ENCODE measurements around the gene VWA8. TPM values are rescaled to one million over a fixed set of nuclear protein-coding genes. Genes with fewer than 3 reads are reported as not detected.

VWA8 gene
- polyA plus RNA-seq, 1 of the 3 experiments (the other 2 are of a cell fraction) = 5.5 TPM

GRCh38 chr13:41763782-41764181, 197.1 kb downstream of the VWA8 start:
- Histone ChIP-seq H3K9me3 (0 out of 2 replicates have a peak, but pooled peaks cover 4% of the 10 kb centered on the region), H3K27me3 (ENCODE audit: insufficient read depth) (no peaks in the 10 kb centered on the region), H3K4me2 (no peak overlapping the region), H3K9ac (no peak overlapping the region), H3K79me2 (ENCODE audit: insufficient read depth) (no peaks in the 10 kb centered on the region), H3F3A (replicated peaks; ENCODE audit: insufficient read depth) (no peaks in the 10 kb centered on the region), H3K4me3 (ENCODE audit: low read depth in 2 of 2, low read length in 1 of 2) (no peak overlapping the region), H2AFZ (ENCODE audit: low read depth) (no peak overlapping the region), H4K20me1 (ENCODE audit: insufficient read depth) (no peaks in the 10 kb centered on the region), H3K4me1 (ENCODE audit: control insufficient read depth in 1 of 2, insufficient read depth in 2 of 2, low read depth in 1 of 2, low read length in 1 of 2) (no peaks in the 10 kb centered on the region; a peak in 1 of 4 replicates), H3K9me2 (no peaks in the 10 kb centered on the region), H3K27ac (ENCODE audit: low read depth in 2 of 2, low read length in 1 of 2) (no peak overlapping the region), H3K36me3 (replicated peaks in 1 of 2; ENCODE audit: control insufficient read depth in 1 of 2, insufficient read depth in 2 of 2, low read length in 1 of 2) (peaks cover 15 to 20% of the 10 kb centered on the region in 2 experiments)
- CTCF ChIA-PET = interaction anchor here (0.7 kb wide), 1 partner anchor 21 kb away, joined by 3 read pairs; no protein-coding TSS in a partner anchor
- 92% methylated on average over 3 of the region's 3 CpGs for WGBS (ENCODE audit: low lambda C conversion rate)
- no peak for DNase-seq
- TF ChIP-seq EZH2phosphoT487 (IDR thresholded peaks at IDR 0.05; ENCODE audit: borderline replicate concordance, low read depth) (no peak), JUND (IDR thresholded peaks at IDR 0.05) (no peak), MXI1 (IDR thresholded peaks at IDR 0.05; ENCODE audit: low read depth, low read length) (no peak), TAF1 (IDR thresholded peaks at IDR 0.05; ENCODE audit: borderline replicate concordance, low read depth, low read length) (no peak)
- POLR2A ChIA-PET = no interaction called here

DNA sequence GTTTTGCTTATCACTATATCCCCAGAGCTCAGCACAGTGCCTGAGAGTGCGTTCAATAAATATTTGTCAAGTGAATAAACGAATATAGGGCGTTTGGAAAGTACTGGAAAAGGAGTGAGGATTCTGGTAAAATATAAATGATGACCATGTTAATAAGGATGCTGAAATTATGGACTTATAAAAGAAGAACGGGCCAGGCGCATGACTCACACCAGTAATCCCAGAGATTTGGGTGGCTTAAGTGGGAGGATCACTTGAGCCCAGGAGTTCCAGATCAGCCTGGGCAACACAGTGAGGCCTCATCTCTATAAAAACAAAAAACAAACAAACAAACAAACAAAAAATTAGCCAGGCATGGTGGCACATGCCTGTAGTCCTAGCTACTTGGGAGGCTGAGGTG, 198.1 kb downstream of the VWA8 start:
- peaks cover 8% of the 10 kb centered on the region; the same call in 1 of the 2 replicates for H3K9me3 ChIP-seq
- TF ChIP-seq MXI1 (IDR thresholded peaks at IDR 0.05; ENCODE audit: low read depth, low read length) = no peak
- TF ChIP-seq ELF1 (IDR thresholded peaks at IDR 0.05) = no peak
- TF ChIP-seq GATA2 (CRISPR knock-in tag; IDR thresholded peaks at IDR 0.05) = no peak
- TF ChIP-seq EP300 (IDR thresholded peaks at IDR 0.05; ENCODE audit: borderline replicate concordance in 1 of 2, low read depth in 1 of 2, low read length in 1 of 2) = no peak
- no peak for TF ChIP-seq NRF1 (IDR thresholded peaks at IDR 0.05; ENCODE audit: low read depth, low read length)
- no peak for TF ChIP-seq SIN3A (IDR thresholded peaks at IDR 0.05; ENCODE audit: borderline replicate concordance, low read depth, low read length)
- TF ChIP-seq YY1 (IDR thresholded peaks at IDR 0.05; ENCODE audit: low read depth) = no peak
- TF ChIP-seq, protein P1, sequence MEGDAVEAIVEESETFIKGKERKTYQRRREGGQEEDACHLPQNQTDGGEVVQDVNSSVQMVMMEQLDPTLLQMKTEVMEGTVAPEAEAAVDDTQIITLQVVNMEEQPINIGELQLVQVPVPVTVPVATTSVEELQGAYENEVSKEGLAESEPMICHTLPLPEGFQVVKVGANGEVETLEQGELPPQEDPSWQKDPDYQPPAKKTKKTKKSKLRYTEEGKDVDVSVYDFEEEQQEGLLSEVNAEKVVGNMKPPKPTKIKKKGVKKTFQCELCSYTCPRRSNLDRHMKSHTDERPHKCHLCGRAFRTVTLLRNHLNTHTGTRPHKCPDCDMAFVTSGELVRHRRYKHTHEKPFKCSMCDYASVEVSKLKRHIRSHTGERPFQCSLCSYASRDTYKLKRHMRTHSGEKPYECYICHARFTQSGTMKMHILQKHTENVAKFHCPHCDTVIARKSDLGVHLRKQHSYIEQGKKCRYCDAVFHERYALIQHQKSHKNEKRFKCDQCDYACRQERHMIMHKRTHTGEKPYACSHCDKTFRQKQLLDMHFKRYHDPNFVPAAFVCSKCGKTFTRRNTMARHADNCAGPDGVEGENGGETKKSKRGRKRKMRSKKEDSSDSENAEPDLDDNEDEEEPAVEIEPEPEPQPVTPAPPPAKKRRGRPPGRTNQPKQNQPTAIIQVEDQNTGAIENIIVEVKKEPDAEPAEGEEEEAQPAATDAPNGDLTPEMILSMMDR (IDR thresholded peaks at IDR 0.05) = no peak
- TF ChIP-seq, protein P2, sequence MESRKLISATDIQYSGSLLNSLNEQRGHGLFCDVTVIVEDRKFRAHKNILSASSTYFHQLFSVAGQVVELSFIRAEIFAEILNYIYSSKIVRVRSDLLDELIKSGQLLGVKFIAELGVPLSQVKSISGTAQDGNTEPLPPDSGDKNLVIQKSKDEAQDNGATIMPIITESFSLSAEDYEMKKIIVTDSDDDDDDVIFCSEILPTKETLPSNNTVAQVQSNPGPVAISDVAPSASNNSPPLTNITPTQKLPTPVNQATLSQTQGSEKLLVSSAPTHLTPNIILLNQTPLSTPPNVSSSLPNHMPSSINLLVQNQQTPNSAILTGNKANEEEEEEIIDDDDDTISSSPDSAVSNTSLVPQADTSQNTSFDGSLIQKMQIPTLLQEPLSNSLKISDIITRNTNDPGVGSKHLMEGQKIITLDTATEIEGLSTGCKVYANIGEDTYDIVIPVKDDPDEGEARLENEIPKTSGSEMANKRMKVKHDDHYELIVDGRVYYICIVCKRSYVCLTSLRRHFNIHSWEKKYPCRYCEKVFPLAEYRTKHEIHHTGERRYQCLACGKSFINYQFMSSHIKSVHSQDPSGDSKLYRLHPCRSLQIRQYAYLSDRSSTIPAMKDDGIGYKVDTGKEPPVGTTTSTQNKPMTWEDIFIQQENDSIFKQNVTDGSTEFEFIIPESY (IDR thresholded peaks at IDR 0.05; ENCODE audit: borderline replicate concordance, low read depth) = no peak
- no peak for TF ChIP-seq RFX5 (IDR thresholded peaks at IDR 0.05; ENCODE audit: low read length)
- no peak overlapping the region for H2AFZ ChIP-seq (ENCODE audit: low read depth)
- peaks cover 18 to 24% of the 10 kb centered on the region in 2 experiments for H3K36me3 ChIP-seq (replicated peaks in 1 of 2; ENCODE audit: control insufficient read depth in 1 of 2, insufficient read depth in 2 of 2, low read length in 1 of 2)
- CTCF ChIA-PET = interaction anchor here (0.7 kb wide), 1 partner anchor 22 kb away, joined by 3 read pairs; no protein-coding TSS in a partner anchor
- POLR2A ChIA-PET = no interaction called here
- no peak overlapping the region for H3K4me2 ChIP-seq
- no peak overlapping the region for H3K4me3 ChIP-seq (ENCODE audit: low read depth in 2 of 2, low read length in 1 of 2)
- H4K20me1 ChIP-seq (ENCODE audit: insufficient read depth) = no peaks in the 10 kb centered on the region
- no peaks in the 10 kb centered on the region for H3F3A ChIP-seq (replicated peaks; ENCODE audit: insufficient read depth)
- WGBS (ENCODE audit: low lambda C conversion rate) = 93% methylated on average over 5 of the region's 5 CpGs
- no peaks in the 10 kb centered on the region for H3K27me3 ChIP-seq (ENCODE audit: insufficient read depth)
- no peaks in the 10 kb centered on the region; a peak in 1 of 4 replicates for H3K4me1 ChIP-seq (ENCODE audit: control insufficient read depth in 1 of 2, insufficient read depth in 2 of 2, low read depth in 1 of 2, low read length in 1 of 2)
- no peak overlapping the region for H3K9ac ChIP-seq
- no peaks in the 10 kb centered on the region for H3K79me2 ChIP-seq (ENCODE audit: insufficient read depth)
- no peaks in the 10 kb centered on the region for H3K9me2 ChIP-seq
- DNase-seq = no peak
- H3K27ac ChIP-seq (ENCODE audit: low read depth in 2 of 2, low read length in 1 of 2) = no peak overlapping the region
